Mucosa of stomach (tissue), 1 donor: ENCODE measurements around the gene FAM89A.

Experiments used
- H3K27me3 ChIP-seq: one replicate; pipeline ENCODE4 v1.7.0; 2013; ENCODE audit warnings: mild to moderate bottlenecking, low read length; ENCODE audit not compliant: control insufficient read depth, insufficient read depth
- H3K36me3 ChIP-seq: one replicate; pipeline ENCODE4 v1.7.0; 2013; ENCODE audit warnings: low read length; ENCODE audit not compliant: control insufficient read depth, insufficient read depth
- H3K4me1 ChIP-seq: one replicate; pipeline ENCODE4 v1.7.0; 2013; ENCODE audit warnings: mild to moderate bottlenecking, low read length; ENCODE audit not compliant: control insufficient read depth, insufficient read depth
- H3K4me3 ChIP-seq: one replicate; pipeline ENCODE4 v1.7.0; 2013; ENCODE audit warnings: low read length
- H3K9ac ChIP-seq: one replicate; pipeline ENCODE4 v1.7.0; 2013; ENCODE audit warnings: mild to moderate bottlenecking, low read length, moderate library complexity
- H3K9me3 ChIP-seq: one replicate; pipeline ENCODE4 v1.7.0; 2013; ENCODE audit warnings: mild to moderate bottlenecking, low read length, moderate library complexity; ENCODE audit not compliant: control insufficient read depth
- donor health status: Pancreatic carcinoma.

FAM89A gene

GRCh38 chr1:231069333-231069732 is 29.3 kb upstream of the FAM89A start:
- no peaks in the 10 kb centered on the region for H3K4me1 ChIP-seq
- no peaks in the 10 kb centered on the region for H3K27me3 ChIP-seq
- H3K9me3 ChIP-seq = no peaks in the 10 kb centered on the region
- no peak overlapping the region for H3K4me3 ChIP-seq
- no peaks in the 10 kb centered on the region for H3K36me3 ChIP-seq
- no peak overlapping the region for H3K9ac ChIP-seq

DNA sequence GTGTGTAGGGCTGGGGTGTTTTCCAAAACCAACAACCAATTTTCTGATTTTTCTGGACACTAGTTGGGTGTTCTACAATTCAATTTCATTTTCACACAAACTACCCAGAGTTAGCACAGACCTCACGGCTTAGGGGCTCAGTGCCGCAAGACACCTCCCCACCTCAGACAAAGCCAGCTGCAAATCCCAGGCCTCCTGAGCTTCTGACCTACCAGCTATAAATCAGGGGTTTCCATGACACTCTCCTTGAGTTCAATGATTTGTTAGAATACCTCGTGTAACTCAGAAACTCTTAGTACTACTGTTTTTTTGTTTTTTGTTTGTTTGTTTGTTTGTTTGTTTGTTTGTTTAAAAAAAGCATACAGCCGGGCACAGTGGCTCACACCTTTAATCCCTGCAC is 28.7 kb upstream of the FAM89A start:
- no peaks in the 10 kb centered on the region for H3K4me1 ChIP-seq
- H3K4me3 ChIP-seq = no peak overlapping the region
- no peaks in the 10 kb centered on the region for H3K27me3 ChIP-seq
- H3K36me3 ChIP-seq = no peaks in the 10 kb centered on the region
- no peak overlapping the region for H3K9ac ChIP-seq
- H3K9me3 ChIP-seq = no peaks in the 10 kb centered on the region

- H3K36me3 ChIP-seq = no peaks in the 10 kb centered on the region
- no peaks in the 10 kb centered on the region for H3K9me3 ChIP-seq
- H3K27me3 ChIP-seq = no peaks in the 10 kb centered on the region
- H3K4me3 ChIP-seq = no peak overlapping the region
- no peak overlapping the region for H3K9ac ChIP-seq
- H3K4me1 ChIP-seq = no peaks in the 10 kb centered on the region
These were observed 25.6 kb upstream of the FAM89A start for GRCh38 chr1:231065510-231066241.

- Histone ChIP-seq H3K9ac (no peak overlapping the region), H3K9me3 (no peaks in the 10 kb centered on the region), H3K36me3 (no peaks in the 10 kb centered on the region), H3K27me3 (no peaks in the 10 kb centered on the region), H3K4me3 (no peak overlapping the region), H3K4me1 (no peaks in the 10 kb centered on the region)
These were observed 24.4 kb upstream of the FAM89A start for GRCh38 chr1:231064418-231064817.

DNA sequence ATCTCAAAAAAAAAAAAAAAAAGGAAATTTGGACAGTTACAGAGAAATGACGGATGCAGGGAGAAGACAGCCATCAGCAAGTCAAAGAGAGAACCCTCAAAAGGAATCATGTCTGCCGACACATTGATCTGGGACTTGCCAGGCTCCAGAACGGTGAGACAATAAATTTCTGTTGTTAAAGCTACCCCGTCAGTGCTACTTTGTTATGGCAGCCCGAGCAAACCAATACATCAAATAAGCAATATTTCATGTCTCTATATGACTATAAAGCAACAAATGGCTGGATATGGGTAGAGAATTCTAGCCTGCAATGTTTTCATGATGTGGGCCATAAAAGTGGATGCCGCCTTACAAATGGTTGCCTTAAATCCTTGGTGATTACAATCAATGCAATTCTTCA is 23.3 kb upstream of the FAM89A start:
- Histone ChIP-seq H3K9ac (no peak overlapping the region), H3K36me3 (no peaks in the 10 kb centered on the region), H3K27me3 (no peaks in the 10 kb centered on the region), H3K4me1 (no peaks in the 10 kb centered on the region), H3K9me3 (no peaks in the 10 kb centered on the region), H3K4me3 (no peak overlapping the region)

DNA sequence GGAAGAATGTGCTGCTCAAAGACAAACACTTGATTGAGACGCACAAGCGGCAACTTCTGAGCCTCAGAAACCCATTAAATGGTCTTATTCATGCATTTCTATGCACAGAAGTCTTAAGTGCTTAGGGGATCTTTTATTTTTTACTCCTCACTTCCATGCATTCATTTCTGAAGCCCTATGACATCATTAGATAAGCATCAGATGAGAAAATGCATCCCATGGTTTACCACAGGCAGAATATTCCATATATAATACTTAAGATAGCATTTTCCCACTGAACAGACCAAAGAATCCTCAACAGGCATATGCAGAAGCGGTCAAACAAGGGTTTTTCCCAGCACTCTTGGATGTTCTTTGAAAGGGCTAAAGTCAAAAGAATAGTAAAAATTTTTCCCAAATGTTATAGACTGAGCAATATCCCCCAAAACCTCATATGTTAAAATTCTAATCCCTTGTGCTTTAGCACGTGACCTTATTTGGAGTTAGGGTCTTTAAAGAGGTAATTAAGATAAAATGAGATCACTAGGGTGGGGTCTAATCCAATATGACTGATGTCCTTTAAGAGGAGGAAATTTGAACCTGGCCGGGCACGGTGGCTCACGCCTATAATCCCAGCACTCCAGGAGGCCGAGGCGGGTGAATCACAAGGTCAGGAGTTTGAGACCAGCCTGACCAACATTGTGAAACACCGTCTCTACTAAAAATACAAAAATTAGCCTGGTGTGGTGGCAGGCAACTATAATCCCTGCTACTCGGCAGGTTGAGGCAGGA is 22.6 kb upstream of the FAM89A start:
- Histone ChIP-seq H3K27me3 (no peaks in the 10 kb centered on the region), H3K4me3 (no peak overlapping the region), H3K4me1 (no peaks in the 10 kb centered on the region), H3K36me3 (no peaks in the 10 kb centered on the region), H3K9me3 (no peaks in the 10 kb centered on the region), H3K9ac (no peak overlapping the region)

DNA sequence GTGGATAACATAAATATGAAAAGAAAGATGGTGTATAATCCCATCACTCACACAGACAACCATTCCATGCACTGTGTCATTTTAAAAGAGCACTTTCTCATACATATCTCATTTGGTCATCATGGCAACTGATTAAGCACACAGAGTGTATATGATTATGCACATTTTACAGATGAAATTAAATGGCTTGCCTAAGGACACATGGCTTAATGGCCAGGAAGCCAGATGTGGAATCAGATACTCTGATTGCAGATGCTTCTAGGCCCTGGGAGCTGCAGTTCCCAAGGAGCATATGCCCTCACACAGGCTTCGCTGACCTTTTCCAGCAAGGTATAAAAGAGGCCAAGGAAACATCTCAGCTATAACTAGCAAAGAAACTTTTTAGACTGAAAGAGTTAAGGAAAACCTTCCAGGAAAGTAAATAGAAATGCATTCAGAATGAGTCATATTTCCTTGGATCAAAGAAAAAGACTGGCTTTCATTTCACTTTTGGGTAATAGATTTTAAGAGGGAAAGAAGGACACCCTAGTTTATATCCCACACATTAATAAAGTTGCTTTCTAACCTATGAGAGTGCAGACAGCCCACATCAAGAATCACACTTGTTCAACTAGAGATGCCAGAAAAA is 19.6 kb upstream of the FAM89A start:
- Histone ChIP-seq H3K36me3 (no peaks in the 10 kb centered on the region), H3K9me3 (no peaks in the 10 kb centered on the region), H3K9ac (no peak overlapping the region), H3K4me1 (no peaks in the 10 kb centered on the region), H3K4me3 (no peak overlapping the region), H3K27me3 (no peaks in the 10 kb centered on the region)

DNA sequence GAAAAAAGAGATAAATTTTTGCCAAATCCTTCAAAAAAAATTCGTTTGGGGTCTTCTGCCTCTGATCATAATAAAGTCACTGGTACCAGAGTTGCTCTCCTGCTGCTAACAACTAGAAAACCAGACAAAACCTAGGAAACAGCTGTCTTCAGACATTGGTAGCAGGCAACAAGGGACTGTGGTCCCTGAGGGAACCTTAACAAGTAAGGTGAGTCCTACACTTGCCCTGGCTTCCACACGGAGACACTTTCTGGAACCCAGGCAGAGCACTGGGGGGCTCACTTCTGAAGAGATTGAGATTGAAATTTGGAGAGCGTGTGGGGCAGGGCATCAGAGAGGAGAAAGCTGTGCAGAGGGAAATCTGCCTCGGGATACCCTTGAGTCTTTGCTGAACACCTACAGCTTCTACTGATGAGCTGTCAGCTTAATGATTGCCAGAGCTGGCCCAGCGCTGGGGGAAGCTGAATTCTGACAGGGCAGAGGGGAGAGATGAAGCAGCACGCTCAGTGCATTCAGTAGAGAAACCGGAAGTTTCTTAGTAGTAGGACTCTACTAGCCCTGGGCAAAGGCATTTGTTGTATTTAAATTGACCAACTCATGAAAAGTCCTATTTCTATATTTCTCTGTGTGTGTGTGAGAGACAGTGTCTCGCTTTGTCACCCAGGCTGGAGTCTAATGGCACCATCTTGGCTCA is 18.5 kb upstream of the FAM89A start:
- H3K4me3 ChIP-seq = no peak overlapping the region
- H3K4me1 ChIP-seq = no peaks in the 10 kb centered on the region
- no peaks in the 10 kb centered on the region for H3K9me3 ChIP-seq
- no peak overlapping the region for H3K9ac ChIP-seq
- no peaks in the 10 kb centered on the region for H3K27me3 ChIP-seq
- H3K36me3 ChIP-seq = no peaks in the 10 kb centered on the region

DNA sequence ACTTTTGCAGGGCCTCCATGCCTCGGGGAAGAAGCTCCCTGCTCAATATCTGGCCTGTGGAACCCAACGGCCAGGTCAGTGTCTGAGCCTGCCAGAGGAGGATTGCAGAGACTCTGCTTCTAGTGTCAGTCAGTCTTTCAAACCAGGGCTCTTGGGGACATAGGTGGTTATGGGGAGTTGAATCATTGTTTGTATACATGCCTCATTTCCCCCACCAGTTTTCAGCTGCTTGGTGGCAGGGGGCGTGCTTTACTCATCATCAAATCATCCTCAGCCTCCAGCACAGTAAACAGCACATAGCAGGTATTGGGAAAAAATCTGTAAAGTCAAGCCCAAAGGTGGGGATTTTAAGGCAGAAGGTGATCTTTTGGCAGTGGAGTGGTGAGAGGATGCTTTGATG is 17.4 kb upstream of the FAM89A start:
- Histone ChIP-seq H3K4me3 (no peak overlapping the region), H3K27me3 (no peaks in the 10 kb centered on the region), H3K4me1 (peaks cover 7% of the 10 kb centered on the region), H3K9me3 (no peaks in the 10 kb centered on the region), H3K9ac (no peak overlapping the region), H3K36me3 (no peaks in the 10 kb centered on the region)

DNA sequence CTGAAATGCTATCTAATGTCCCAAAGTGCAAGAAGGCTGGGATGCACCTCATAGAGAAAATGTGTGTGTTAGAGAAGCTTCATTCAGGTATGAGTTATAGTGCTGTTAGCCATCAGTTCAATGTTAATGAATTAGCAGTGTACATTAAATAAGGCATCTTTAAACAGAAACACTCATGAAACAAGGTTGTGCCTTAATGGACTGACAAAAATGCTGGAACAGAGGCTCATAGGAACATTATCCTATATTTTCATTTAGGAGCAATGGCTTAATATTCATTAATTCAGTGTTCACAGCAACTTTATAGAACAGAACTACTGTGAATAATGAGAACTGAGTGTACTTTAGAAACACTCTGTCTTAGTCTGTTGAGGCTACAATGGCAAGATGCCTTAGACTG is 15.2 kb upstream of the FAM89A start:
- H3K4me1 ChIP-seq = peaks cover 7% of the 10 kb centered on the region
- H3K9ac ChIP-seq = no peak overlapping the region
- H3K4me3 ChIP-seq = no peak overlapping the region
- no peaks in the 10 kb centered on the region for H3K27me3 ChIP-seq
- no peaks in the 10 kb centered on the region for H3K9me3 ChIP-seq
- H3K36me3 ChIP-seq = no peaks in the 10 kb centered on the region

DNA sequence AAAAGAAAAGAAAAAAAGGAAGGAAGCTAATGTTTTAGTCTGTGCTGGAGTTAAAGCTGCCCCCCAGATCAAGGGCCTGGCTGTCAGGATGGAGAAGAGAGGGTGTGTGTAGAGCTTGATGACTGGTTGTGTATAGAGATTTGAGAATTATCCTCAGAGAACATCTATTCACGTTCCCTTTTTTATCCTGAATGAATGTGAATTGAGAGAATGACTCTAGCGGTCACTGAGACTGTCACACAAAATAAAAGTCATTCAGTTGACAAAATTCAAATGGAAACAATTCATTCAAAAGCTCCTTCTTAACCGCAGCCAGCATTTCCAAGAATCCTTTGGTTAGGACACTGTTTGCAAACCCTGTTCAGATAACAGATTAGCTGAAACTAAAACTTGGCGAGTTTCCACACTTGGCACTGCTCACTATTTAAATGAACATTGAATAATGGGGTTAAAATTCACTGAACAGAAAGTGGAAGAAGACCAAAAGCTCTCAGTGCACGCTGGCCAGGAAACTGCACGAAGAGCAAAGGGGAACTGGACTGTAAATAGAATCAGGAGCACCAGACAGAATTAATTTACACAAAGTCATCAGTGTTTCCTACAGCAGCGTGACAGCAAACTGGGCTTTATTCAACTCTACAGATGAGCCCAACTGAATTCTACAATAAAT is 13.6 kb upstream of the FAM89A start:
- Histone ChIP-seq H3K4me3 (no peak overlapping the region), H3K4me1 (peaks cover 14% of the 10 kb centered on the region), H3K27me3 (no peaks in the 10 kb centered on the region), H3K9ac (no peak overlapping the region), H3K9me3 (no peaks in the 10 kb centered on the region), H3K36me3 (no peaks in the 10 kb centered on the region)
